Natural killer cell treated with Interleukin-12 subunit alpha and Interleukin-12 subunit beta and Interleukin-15 and Interleukin-18, amount 100 ng/mL, for 72 hours (primary cell): ENCODE measurements around the gene DOHH. TPM values are rescaled to one million over a fixed set of nuclear protein-coding genes. Genes with fewer than 3 reads are reported as not detected.

Experiments
- ATAC-seq, 2 donors: fragments of 150-1000 bp; cut with Tn5 transposase in 1 of 2; sonication (Bioruptor Pico), chemical (Tn5 transposase) in 1 of 2; 2 replicates each; pipeline ENCODE4 v1.10.0; 2021
- DNase-seq: peaks from one replicate; pipeline ENCODE4 v3.0.0; 2022; ENCODE audit warnings: low spot score
- H3K27ac Mint-ChIP-seq, 2 donors: 1 replicate in 1 of 2; 2 replicates in 1 of 2; pipeline ENCODE4 v1.8.0; 2022; ENCODE audit warnings: mixed read lengths in 2 of 2, mild to moderate bottlenecking in 1 of 2, moderate library complexity in 1 of 2
- H3K27me3 Mint-ChIP-seq, 2 donors: 1 replicate in 1 of 2; 2 replicates in 1 of 2; pipeline ENCODE4 v1.8.0; 2022; ENCODE audit warnings: mixed read lengths in 2 of 2
- H3K36me3 Mint-ChIP-seq: one replicate; pipeline ENCODE4 v1.8.0; 2022; ENCODE audit warnings: mixed read lengths
- H3K4me1 Mint-ChIP-seq, 2 donors: 1 replicate in 1 of 2; 2 replicates in 1 of 2; pipeline ENCODE4 v1.8.0; 2022; ENCODE audit warnings: low read depth in 2 of 2, mixed read lengths in 2 of 2, mild to moderate bottlenecking in 1 of 2
- H3K4me3 Mint-ChIP-seq: one replicate; pipeline ENCODE4 v1.8.0; 2022; ENCODE audit warnings: mixed read lengths
- H3K9me3 Mint-ChIP-seq: 2 replicates; pipeline ENCODE4 v1.8.0; 2022; ENCODE audit warnings: mixed read lengths
- total RNA-seq, 2 donors: library from RNA; stranded (reverse); gene quantifications; one replicate each; pipeline ENCODE4 v1.2.3, GENCODE V29; 2022

The DOHH gene
- total RNA-seq, 2 donors from 2014 or later: 16.1 to 28.6 TPM

- DNase-seq: no peak
- no peaks in the 10 kb centered on the region for H3K27me3 Mint-ChIP-seq
- H3K4me3 Mint-ChIP-seq: no peak overlapping the region
- H3K27ac Mint-ChIP-seq: no peak overlapping the region
- no peaks in the 10 kb centered on the region for H3K9me3 Mint-ChIP-seq
- H3K4me1 Mint-ChIP-seq: peaks cover 7 to 8% of the 10 kb centered on the region in 2 donors
- H3K36me3 Mint-ChIP-seq: no peaks in the 10 kb centered on the region
- peak in 1 of 2 donors; percentile 39 for ATAC-seq
These were observed 6.4 kb downstream of the DOHH start for GRCh38 chr19:3494051-3494450.

- H3K36me3 Mint-ChIP-seq: no peaks in the 10 kb centered on the region
- DNase-seq: no peak
- H3K4me1 Mint-ChIP-seq: peaks cover 5 to 6% of the 10 kb centered on the region in 2 donors
- H3K9me3 Mint-ChIP-seq: no peaks in the 10 kb centered on the region
- H3K27me3 Mint-ChIP-seq: no peaks in the 10 kb centered on the region
- ATAC-seq: no peak
- no peak overlapping the region for H3K27ac Mint-ChIP-seq
- H3K4me3 Mint-ChIP-seq: no peak overlapping the region
These were observed 6.8 kb downstream of the DOHH start for GRCh38 chr19:3493651-3494050.

GRCh38 chr19:3492919-3493318 lies 7.6 kb downstream of the DOHH start:
- Mint-ChIP-seq H3K36me3 (no peaks in the 10 kb centered on the region), H3K4me3 (no peak overlapping the region), H3K4me1 (peaks cover 2 to 4% of the 10 kb centered on the region in 2 donors), H3K9me3 (no peaks in the 10 kb centered on the region), H3K27ac (no peak overlapping the region), H3K27me3 (no peaks in the 10 kb centered on the region)
- DNase-seq: no peak
- ATAC-seq: no peak

- DNase-seq (no peak), ATAC-seq (no peak)
- Mint-ChIP-seq H3K36me3 (no peaks in the 10 kb centered on the region), H3K27me3 (no peaks in the 10 kb centered on the region), H3K4me3 (no peak overlapping the region), H3K27ac (no peak overlapping the region), H3K9me3 (no peaks in the 10 kb centered on the region), H3K4me1 (peaks cover 0 to 4% of the 10 kb centered on the region in 2 donors)
These were observed 8.2 kb downstream of the DOHH start for GRCh38 chr19:3492131-3492839.

- H3K27ac Mint-ChIP-seq: no peak overlapping the region
- H3K9me3 Mint-ChIP-seq: no peaks in the 10 kb centered on the region
- DNase-seq (no peak), ATAC-seq (no peak)
- no peak overlapping the region for H3K4me3 Mint-ChIP-seq
- no peaks in the 10 kb centered on the region for H3K4me1 Mint-ChIP-seq
- H3K36me3 Mint-ChIP-seq: no peaks in the 10 kb centered on the region
- no peaks in the 10 kb centered on the region for H3K27me3 Mint-ChIP-seq
These were observed 8.9 kb downstream of the DOHH start for GRCh38 chr19:3491396-3492119.

- Mint-ChIP-seq H3K9me3 (no peaks in the 10 kb centered on the region), H3K36me3 (no peaks in the 10 kb centered on the region), H3K27me3 (no peaks in the 10 kb centered on the region), H3K27ac (no peak within 1 kb of the TSS), H3K4me1 (peaks cover 12 to 18% of the 10 kb centered on the region in 2 donors), H3K4me3 (no peak within 1 kb of the TSS)
- DNase-seq (no peak), ATAC-seq (no peak)
These were observed 17.2 kb downstream of the DOHH start, which contains the start of gene SMIM44 for GRCh38 chr19:3483226-3483628. SMIM44 (minus strand) TSS chr19:3483441; CDS start chr19:3483403, 38 bp downstream.

GRCh38 chr19:3482507-3483225 lies 17.8 kb downstream of the DOHH start:
- Mint-ChIP-seq H3K4me1 (peaks cover 17 to 22% of the 10 kb centered on the region in 2 donors), H3K27me3 (no peaks in the 10 kb centered on the region), H3K9me3 (no peaks in the 10 kb centered on the region), H3K36me3 (no peaks in the 10 kb centered on the region), H3K4me3 (no peak overlapping the region), H3K27ac (no peak overlapping the region)
- DNase-seq (no peak), ATAC-seq (no peak)

- Mint-ChIP-seq H3K4me1 (peaks cover 17 to 22% of the 10 kb centered on the region in 2 donors), H3K9me3 (no peaks in the 10 kb centered on the region), H3K27ac (no peak overlapping the region), H3K4me3 (no peak overlapping the region), H3K27me3 (no peaks in the 10 kb centered on the region), H3K36me3 (no peaks in the 10 kb centered on the region)
- DNase-seq: no peak
- no peak for ATAC-seq
These were observed 19.0 kb downstream of the DOHH start for GRCh38 chr19:3481241-3482090.

- peak within 1 kb of the TSS; percentile 66 for H3K4me3 Mint-ChIP-seq
- no peaks in the 10 kb centered on the region for H3K36me3 Mint-ChIP-seq
- no peak within 1 kb of the TSS for H3K27ac Mint-ChIP-seq
- ATAC-seq: no peak
- H3K4me1 Mint-ChIP-seq: peaks cover 17 to 22% of the 10 kb centered on the region in 2 donors
- no peaks in the 10 kb centered on the region for H3K27me3 Mint-ChIP-seq
- H3K9me3 Mint-ChIP-seq: no peaks in the 10 kb centered on the region
- DNase-seq: no peak
These were observed 19.9 kb downstream of the DOHH start, which contains the start of gene SMIM24 for GRCh38 chr19:3480383-3481091. SMIM24 (minus strand) TSS chr19:3480525; CDS start chr19:3480463, 62 bp downstream.

- no peaks in the 10 kb centered on the region for H3K36me3 Mint-ChIP-seq
- ATAC-seq (peak; percentile 29 to 52), DNase-seq (no peak)
These were observed 20.6 kb downstream of the DOHH start for GRCh38 chr19:3479834-3480215.

GRCh38 chr19:3479177-3479833 lies 21.2 kb downstream of the DOHH start:
- Mint-ChIP-seq H3K4me1 (peaks cover 17% of the 10 kb centered on the region in 2 donors), H3K36me3 (no peaks in the 10 kb centered on the region), H3K9me3 (no peaks in the 10 kb centered on the region), H3K4me3 (peak overlapping the region; percentile 66), H3K27me3 (no peaks in the 10 kb centered on the region), H3K27ac (no peak overlapping the region)
- ATAC-seq (peak; percentile 67 to 78), DNase-seq (no peak)

More at GRCh38 chr19:3479834-3480215, 20.6 kb downstream of the DOHH start:
- Mint-ChIP-seq H3K9me3 (no peaks in the 10 kb centered on the region), H3K27ac (no peak overlapping the region), H3K4me1 (peaks cover 17 to 20% of the 10 kb centered on the region in 2 donors), H3K4me3 (no peak overlapping the region), H3K27me3 (no peaks in the 10 kb centered on the region)

- H3K4me1 Mint-ChIP-seq: peaks cover 17% of the 10 kb centered on the region in 2 donors
- ATAC-seq: peak in 1 of 2 donors; percentile 10
- no peaks in the 10 kb centered on the region for H3K27me3 Mint-ChIP-seq
- peak overlapping the region; percentile 66 for H3K4me3 Mint-ChIP-seq
- H3K27ac Mint-ChIP-seq: peak overlapping the region in 1 of 2 donors; percentile 4
- no peak for DNase-seq
- no peaks in the 10 kb centered on the region for H3K36me3 Mint-ChIP-seq
- H3K9me3 Mint-ChIP-seq: no peaks in the 10 kb centered on the region
These were observed 21.9 kb downstream of the DOHH start for GRCh38 chr19:3478409-3479176.
